Measurements from ENCODE around the gene TBX15.

Gene TBX15

DNA sequence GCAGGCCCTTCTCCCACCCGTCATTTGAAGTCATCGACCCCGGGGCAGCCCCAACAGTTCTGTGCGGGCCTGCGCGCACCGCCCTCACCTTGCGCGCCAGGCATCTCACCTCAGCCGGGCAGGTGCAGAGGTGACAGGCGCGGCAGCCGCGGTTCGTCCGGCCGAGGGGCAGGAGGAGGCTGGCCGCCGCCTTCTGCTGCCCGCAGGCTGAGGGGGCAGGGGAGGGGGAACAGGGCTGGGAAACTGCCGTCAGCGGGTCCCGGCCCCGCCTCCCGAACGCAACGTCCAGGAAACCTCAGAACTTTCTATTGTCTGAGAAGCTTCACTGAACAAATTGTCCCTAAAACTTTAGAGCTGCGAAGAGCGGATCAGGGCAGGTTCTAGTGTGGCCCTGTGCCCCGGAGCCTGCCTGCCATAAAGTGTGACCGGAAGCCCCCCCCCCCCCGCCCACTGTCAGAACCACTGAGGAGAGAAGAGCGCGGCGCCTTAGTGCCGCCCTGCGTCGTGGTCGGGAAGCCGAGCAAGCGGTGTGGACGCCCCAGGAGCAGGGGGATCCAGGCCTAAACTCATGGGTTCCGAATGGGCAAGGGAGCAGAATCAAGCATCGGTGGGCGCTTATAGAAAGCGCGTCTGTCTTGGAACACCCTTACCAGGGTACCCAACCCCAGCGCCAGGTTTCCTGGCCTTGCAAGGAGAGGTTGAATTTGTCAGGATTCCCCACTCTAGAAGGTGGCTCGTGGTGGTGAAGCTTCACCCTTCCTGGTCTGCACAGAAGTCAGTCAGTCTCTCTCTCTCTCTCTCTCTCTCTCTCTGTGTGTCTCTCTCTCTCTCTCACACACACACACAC, 13.3 kb upstream of the TBX15 start:
- DNase-seq, result no peak

GRCh38 chr1:119000371-119001180, 12.4 kb upstream of the TBX15 start:
- no peak for DNase-seq

DNA sequence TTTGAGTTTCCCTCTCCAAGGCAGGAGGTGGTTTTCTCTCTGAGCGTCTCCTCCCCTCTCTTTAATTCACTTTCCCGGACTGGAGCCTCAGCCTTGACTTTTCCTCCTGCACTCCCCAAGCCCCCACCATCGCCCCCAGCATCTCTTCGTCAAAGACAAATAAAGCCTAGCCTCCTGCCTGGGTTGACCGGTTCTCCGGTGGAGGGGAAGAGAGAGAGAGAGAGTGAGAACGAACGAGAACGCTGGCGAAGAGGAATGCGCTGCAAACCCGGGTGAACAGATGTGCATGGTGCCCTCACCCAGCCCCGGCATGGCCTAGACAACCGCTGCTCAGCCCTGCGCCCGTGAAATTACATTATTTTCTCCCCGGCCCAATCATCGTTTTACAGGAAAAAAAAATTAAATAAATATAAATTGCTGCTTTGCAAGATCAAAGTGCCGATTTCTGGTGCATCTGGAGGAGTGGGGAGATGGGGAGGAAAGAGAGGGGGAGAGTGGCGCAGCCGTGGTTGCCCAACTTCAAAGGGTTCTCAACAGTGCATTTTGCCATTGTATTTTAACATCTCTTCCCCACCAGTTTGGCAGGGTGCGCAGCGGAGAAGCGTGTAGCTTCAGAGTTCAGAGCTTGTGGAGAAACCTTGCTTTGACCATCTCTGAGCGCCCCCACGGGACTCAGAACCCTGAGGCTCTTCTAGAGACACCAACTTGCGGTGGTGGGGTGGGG, 11.4 kb upstream of the TBX15 start:
- DNase-seq, result no peak

DNA sequence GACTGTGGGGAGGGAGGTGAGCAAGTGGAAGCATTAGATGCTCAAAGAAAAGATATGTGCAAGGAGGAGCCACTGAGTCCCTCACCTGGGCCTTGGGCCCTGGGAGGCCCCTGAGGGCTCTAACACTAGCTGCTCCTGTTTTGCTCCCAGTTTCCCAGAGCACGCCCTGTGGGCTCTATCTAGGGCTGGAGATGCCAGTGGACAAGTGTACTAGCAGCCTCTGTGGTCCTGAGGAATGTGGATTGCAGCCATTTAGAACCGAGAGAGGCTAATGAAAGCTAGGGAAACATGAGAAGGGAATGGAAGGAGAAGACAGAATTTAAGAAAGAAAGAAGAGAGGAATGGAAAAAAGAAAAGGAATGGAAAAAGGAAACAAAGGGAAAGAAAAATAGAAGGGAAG, 10.0 kb upstream of the TBX15 start:
- no peak for DNase-seq

DNA sequence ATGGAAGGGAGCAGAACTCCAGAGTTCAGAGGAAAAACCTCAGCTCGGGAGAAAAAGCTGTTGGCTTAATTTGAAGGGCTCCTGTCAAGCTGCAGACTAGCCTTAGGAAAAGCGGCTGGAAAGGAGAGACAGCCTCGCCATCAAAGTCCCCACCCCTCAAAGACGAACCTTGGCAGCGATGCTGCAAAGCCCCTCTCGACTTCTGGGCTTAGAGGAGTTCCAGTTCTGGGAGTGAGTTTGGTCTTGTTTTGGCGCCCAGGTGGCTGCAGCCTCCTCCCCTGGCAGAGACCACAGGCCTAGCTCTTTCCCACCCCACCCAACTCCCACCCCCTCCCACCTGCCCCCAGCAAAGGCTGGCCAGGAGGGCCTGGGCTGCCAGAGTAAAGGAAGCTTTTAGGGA, 9.1 kb upstream of the TBX15 start:
- DNase-seq, result no peak

- no peak for DNase-seq
Measured at GRCh38 chr1:118995312-118996016, 7.3 kb upstream of the TBX15 start.

GRCh38 chr1:118993700-118994026, 5.5 kb upstream of the TBX15 start:
- DNase-seq, result no peak

GRCh38 chr1:118992868-118993699, 4.9 kb upstream of the TBX15 start:
- no peak for DNase-seq

- no peak for DNase-seq
Measured at GRCh38 chr1:118992237-118992825, 4.2 kb upstream of the TBX15 start.

GRCh38 chr1:118991448-118991847, 3.3 kb upstream of the TBX15 start:
- DNase-seq, result no peak

DNA sequence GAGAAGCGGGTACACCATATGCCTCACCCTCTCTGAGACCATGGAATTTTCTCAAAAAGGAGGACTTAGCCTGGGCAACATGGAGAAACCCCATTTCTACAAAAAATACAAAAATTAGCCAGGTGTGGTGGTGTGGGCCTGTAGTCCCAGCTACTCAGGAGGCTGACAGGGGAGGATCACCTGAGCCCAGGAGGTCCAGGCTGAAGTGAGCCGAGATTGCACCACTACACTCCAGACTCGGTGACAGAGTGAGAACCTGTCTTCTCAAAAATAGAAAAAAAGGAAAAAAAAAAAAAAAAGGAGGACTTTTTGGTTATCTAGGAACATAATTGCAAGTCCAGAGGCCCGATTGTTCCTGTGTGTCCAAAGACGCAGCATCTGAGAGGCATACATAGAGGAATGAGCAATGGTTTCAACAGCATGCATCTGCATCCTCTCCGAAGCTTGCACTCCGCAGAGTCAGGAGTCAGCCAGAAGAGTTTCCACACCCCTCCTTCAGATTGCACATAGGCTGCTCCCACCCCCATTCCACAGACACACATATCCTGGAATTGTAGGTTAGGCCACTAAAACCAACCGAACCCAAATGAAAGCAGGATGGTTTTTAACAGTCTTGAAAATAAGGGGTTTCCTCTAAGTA, 2.5 kb upstream of the TBX15 start:
- DNase-seq, result no peak

DNA sequence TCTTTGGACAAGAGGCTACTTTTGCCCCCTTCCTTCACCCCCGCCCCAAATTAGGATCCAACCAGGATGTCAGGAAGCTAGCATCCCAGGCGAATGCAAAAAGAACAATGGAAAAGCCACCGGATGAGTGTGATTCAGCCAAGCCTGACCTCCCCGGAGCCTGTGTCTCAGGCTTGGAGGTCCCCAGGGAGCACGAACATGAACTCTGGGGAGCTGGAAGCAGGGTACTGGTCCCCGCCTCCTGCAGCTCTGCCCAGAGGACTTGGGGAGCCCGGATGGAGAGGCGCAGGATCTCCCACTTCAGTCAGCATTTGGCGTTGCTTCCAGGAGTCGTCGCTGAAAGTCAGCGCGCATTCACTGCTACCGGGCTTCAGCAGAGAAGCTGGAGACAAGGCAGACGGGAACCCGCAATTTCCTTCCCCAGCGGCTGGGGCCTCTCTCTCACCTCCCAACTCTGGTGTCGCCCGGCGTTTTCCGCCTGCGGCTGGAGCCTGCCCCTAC, 1.8 kb upstream of the TBX15 start:
- DNase-seq, result no peak

GRCh38 chr1:118989006-118989815, 1.1 kb upstream of the TBX15 start:
- no peak for DNase-seq

DNA sequence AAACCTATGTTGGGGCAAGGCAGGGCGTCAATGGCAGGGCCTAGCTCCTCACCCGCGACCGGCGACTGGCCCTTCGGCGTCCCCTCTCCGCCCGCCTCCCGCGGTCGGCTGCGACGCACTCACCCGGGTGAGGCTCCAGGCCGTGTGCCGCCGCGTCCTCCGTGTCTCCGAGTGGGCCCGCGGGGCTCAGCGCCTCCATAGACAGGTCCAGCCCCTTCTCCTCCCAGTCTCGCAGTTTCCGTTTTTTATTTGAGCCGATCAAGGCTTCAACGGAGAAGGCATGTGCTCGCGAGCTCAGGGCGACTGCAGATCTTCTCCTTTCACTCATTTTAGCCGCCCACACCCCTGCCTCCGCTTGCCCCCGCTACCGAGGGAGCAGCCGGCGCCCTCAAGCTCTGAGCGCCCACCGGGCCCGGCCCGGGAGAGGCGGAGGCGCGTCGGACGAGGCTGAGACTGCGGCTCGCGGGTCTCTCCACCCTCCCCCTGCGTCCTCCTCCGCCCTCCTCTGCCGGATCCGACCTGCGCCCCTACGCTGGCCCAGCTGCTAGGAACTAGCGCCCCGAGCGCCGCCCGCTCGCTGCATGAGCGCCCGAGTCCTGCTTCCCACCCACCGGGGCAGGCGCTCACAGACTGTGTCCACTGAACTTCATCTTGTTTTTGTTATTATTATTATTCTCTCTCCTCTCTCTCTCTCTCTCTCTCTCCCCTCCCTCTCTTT, 516 bp downstream of the TBX15 start:
- no peak for DNase-seq

DNA sequence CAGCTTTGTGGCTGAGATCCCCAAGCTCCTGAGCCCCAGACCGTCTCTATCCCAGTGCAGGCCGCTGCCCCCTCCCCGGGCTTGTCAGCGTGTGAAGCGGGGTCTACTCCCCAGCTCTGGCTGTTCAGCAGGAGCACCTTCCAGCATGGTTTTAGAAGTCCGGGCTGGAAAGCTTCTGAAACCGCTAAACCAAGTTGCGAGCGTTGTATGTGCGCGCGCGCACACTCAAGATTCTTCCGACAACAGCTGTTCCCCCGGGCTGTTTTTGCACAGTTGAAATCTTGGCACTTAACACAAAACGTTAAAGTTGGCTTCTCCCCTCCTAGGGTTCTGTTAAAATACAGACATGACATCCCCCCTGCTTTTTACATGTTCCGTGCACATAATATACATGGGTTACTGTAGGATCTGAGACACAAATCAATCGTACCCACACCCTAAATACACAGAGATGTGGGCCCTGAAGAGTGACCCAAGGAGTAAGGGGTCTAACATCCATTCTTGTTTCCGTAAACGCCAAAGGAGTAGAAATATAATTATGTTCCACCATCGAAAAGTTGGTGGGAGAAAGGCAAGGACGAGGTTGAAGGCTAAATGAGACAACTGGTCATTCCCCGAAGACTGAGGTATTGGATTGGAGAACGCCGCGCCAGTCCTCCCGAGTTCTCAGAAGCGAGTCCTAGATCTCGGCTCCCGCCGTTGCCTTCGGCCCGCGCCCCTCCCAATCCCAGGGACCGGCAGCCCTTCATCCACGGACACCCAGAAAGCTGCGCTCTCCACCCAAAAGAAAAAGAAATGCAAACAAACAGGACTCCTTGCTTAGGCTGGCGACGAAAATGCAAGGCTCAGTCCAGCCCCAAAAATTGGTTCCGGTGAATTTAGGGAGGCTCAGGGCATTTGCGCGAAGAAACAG, 1.3 kb downstream of the TBX15 start:
- no peak for DNase-seq

- DNase-seq, result no peak
Measured at GRCh38 chr1:118985640-118986554, 2.2 kb downstream of the TBX15 start.
